Neural progenitor cell (in vitro differentiated cells): ENCODE measurements around the gene EXOC3L2. TPM values are rescaled to one million over a fixed set of nuclear protein-coding genes. Genes with fewer than 3 reads are reported as not detected.

Experiments used
- DNase-seq: peaks from one replicate; pipeline ENCODE4 v3.0.0-alpha.2; 2016; ENCODE audit warnings: low spot score
- H2AFZ ChIP-seq: fragments of 200-600 bp; sonication (generic); replicated peaks from 2 replicates; pipeline ENCODE4 v1.6.1; 2016; ENCODE audit warnings: antibody characterized with exemption
- H3F3A ChIP-seq: fragments of 200-600 bp; sonication (generic); 2 replicates; pipeline ENCODE4 v1.6.1; 2016; ENCODE audit warnings: antibody characterized with exemption, low read depth
- H3K27ac ChIP-seq: fragments of 200-600 bp; sonication (generic); 2 replicates; pipeline ENCODE4 v1.5.1; 2016; ENCODE audit warnings: mild to moderate bottlenecking
- H3K27me3 ChIP-seq: fragments of 200-600 bp; sonication (generic); 2 replicates; pipeline ENCODE4 v1.6.1; 2016; ENCODE audit warnings: mild to moderate bottlenecking, moderate library complexity
- H3K36me3 ChIP-seq: fragments of 200-600 bp; sonication (generic); 2 replicates; pipeline ENCODE4 v1.5.1; 2016
- H3K4me1 ChIP-seq: fragments of 200-600 bp; sonication (generic); 2 replicates; pipeline ENCODE4 v1.6.1; 2016; ENCODE audit warnings: mixed run types
- H3K4me2 ChIP-seq: fragments of 200-600 bp; sonication (generic); 2 replicates; pipeline ENCODE4 v1.6.1; 2016
- H3K4me3 ChIP-seq: fragments of 200-600 bp; sonication (generic); 2 replicates; pipeline ENCODE4 v1.5.1; 2016
- H3K79me2 ChIP-seq: fragments of 200-600 bp; sonication (generic); 2 replicates; pipeline ENCODE4 v1.6.1; 2016; ENCODE audit warnings: low read depth
- H3K9ac ChIP-seq: fragments of 200-600 bp; sonication (generic); 2 replicates; pipeline ENCODE4 v1.6.1; 2016
- H3K9me3 ChIP-seq: fragments of 200-600 bp; sonication (generic); 2 replicates; pipeline ENCODE4 v1.5.1; 2016; ENCODE audit warnings: low read depth
- H4K20me1 ChIP-seq: fragments of 200-600 bp; sonication (generic); 2 replicates; pipeline ENCODE4 v1.6.1; 2016; ENCODE audit warnings: low read depth
- H3K27ac Mint-ChIP-seq: 3 replicates; pipeline ENCODE4 v1.8.0; 2021; ENCODE audit warnings: mixed read lengths
- H3K27me3 Mint-ChIP-seq: 2 replicates; pipeline ENCODE4 v1.8.0; 2022; ENCODE audit warnings: low read depth, mild to moderate bottlenecking, inconsistent platforms, moderate library complexity, mixed read lengths; ENCODE audit not compliant: insufficient read depth
- H3K36me3 Mint-ChIP-seq: 3 replicates; pipeline ENCODE4 v1.8.0; 2021; ENCODE audit warnings: mixed read lengths
- H3K4me1 Mint-ChIP-seq: 3 replicates; pipeline ENCODE4 v1.8.0; 2021; ENCODE audit warnings: mixed read lengths
- H3K4me3 Mint-ChIP-seq: 3 replicates; pipeline ENCODE4 v1.8.0; 2021; ENCODE audit warnings: mild to moderate bottlenecking, moderate library complexity, mixed read lengths
- H3K9me3 Mint-ChIP-seq: 3 replicates; pipeline ENCODE4 v1.8.0; 2020; ENCODE audit warnings: mixed read lengths
- EZH2 ChIP-seq: fragments of 200-600 bp; sonication (generic); IDR thresholded peaks from 2 replicates; pipeline ENCODE4 v1.6.1; 2017; ENCODE audit warnings: antibody characterized with exemption, mild to moderate bottlenecking, moderate library complexity
- EZH2phosphoT487 ChIP-seq: fragments of 200-600 bp; sonication (generic); IDR thresholded peaks from 2 replicates; pipeline ENCODE4 v1.6.1; 2017; ENCODE audit warnings: antibody characterized with exemption
- total RNA-seq: library from RNA; depleted of rRNA; stranded (reverse); fragments of >200 nt; gene quantifications from 2 replicates; pipeline ENCODE4 v1.2.3, GENCODE V29; 2015; ENCODE audit warnings: low replicate concordance
- TF ChIP-seq, protein P1 (sequence below): fragments of 200-600 bp; sonication (generic); IDR thresholded peaks from 2 replicates; pipeline ENCODE4 v1.5.1; 2017; ENCODE audit warnings: antibody characterized with exemption, mild to moderate bottlenecking

The EXOC3L2 gene
- total RNA-seq, 1 donor from 2014 or later: not detected

DNA sequence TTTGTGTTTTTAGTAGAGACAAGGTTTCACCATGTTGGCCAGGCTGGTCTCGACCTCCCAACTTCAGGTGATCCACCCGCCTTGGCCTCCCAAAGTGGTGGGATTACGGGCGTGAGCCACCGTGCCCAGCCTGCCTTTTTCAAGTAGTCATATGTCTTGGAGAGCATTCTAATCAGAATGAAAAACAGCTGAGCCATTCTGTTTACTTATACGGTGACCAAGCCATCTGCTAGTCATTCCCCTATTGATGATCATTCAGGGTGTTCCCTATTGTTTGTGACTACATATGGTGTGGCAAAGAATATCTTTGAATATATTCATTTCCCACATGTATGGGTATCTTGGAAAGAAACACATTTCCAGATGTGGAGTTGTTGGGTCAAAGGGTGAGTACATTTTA, 49.4 kb downstream of the EXOC3L2 start:
- Histone ChIP-seq H3K9me3 (no peaks in the 10 kb centered on the region), H3K4me1 (no peaks in the 10 kb centered on the region), H4K20me1 (no peaks in the 10 kb centered on the region), H3K27me3 (peaks cover 12% of the 10 kb centered on the region), H2AFZ (no peak overlapping the region), H3K79me2 (no peaks in the 10 kb centered on the region), H3F3A (peaks cover 3% of the 10 kb centered on the region), H3K27ac (no peak overlapping the region), H3K36me3 (no peaks in the 10 kb centered on the region), H3K9ac (no peak overlapping the region), H3K4me2 (no peak overlapping the region), H3K4me3 (no peak overlapping the region)
- Mint-ChIP-seq H3K9me3 (no peaks in the 10 kb centered on the region), H3K4me3 (no peak overlapping the region), H3K4me1 (peaks cover 3% of the 10 kb centered on the region), H3K27ac (no peak overlapping the region), H3K27me3 (peaks cover 3% of the 10 kb centered on the region), H3K36me3 (no peaks in the 10 kb centered on the region)
- TF ChIP-seq EZH2: no peak
- TF ChIP-seq, protein P1, sequence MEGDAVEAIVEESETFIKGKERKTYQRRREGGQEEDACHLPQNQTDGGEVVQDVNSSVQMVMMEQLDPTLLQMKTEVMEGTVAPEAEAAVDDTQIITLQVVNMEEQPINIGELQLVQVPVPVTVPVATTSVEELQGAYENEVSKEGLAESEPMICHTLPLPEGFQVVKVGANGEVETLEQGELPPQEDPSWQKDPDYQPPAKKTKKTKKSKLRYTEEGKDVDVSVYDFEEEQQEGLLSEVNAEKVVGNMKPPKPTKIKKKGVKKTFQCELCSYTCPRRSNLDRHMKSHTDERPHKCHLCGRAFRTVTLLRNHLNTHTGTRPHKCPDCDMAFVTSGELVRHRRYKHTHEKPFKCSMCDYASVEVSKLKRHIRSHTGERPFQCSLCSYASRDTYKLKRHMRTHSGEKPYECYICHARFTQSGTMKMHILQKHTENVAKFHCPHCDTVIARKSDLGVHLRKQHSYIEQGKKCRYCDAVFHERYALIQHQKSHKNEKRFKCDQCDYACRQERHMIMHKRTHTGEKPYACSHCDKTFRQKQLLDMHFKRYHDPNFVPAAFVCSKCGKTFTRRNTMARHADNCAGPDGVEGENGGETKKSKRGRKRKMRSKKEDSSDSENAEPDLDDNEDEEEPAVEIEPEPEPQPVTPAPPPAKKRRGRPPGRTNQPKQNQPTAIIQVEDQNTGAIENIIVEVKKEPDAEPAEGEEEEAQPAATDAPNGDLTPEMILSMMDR: no peak
- TF ChIP-seq EZH2phosphoT487: no peak
- DNase-seq: no peak

DNA sequence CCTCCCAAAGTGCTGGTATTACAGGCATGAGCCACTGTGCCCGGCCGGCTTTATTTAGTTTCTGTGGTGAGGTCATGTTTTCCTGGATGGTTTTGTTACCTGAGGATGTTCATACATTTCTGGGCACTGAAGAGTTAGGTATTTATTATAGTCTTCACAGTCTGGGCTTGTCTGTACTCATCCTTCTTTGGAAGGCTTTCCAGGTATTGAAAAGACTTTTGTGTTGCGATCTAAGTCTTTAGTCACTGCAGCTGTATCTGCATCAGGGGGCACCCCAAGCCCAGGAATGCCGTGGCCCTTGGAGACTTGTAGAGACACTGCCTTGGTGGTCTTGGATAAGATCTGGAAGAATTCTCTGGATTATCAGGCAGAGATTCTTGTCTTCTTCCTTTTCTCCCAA, 53.8 kb downstream of the EXOC3L2 start:
- no peaks in the 10 kb centered on the region for H3K27me3 ChIP-seq
- Mint-ChIP-seq H3K9me3 (peaks cover 4% of the 10 kb centered on the region), H3K4me3 (no peak overlapping the region), H3K27ac (no peak overlapping the region), H3K27me3 (no peaks in the 10 kb centered on the region), H3K4me1 (peaks cover 3% of the 10 kb centered on the region), H3K36me3 (no peaks in the 10 kb centered on the region)
- H3K9me3 ChIP-seq: no peaks in the 10 kb centered on the region
- no peak overlapping the region for H2AFZ ChIP-seq
- TF ChIP-seq, protein P1: peak; percentile 22
- no peak for TF ChIP-seq EZH2
- TF ChIP-seq EZH2phosphoT487: no peak
- H3K27ac ChIP-seq: no peak overlapping the region
- H3K36me3 ChIP-seq: no peaks in the 10 kb centered on the region
- no peaks in the 10 kb centered on the region for H3K79me2 ChIP-seq
- DNase-seq: peak; percentile 40
- no peak overlapping the region for H3K9ac ChIP-seq
- no peaks in the 10 kb centered on the region for H4K20me1 ChIP-seq
- H3K4me2 ChIP-seq: no peak overlapping the region
- H3K4me3 ChIP-seq: no peak overlapping the region
- no peaks in the 10 kb centered on the region for H3K4me1 ChIP-seq
- H3F3A ChIP-seq: peaks cover 3% of the 10 kb centered on the region

DNA sequence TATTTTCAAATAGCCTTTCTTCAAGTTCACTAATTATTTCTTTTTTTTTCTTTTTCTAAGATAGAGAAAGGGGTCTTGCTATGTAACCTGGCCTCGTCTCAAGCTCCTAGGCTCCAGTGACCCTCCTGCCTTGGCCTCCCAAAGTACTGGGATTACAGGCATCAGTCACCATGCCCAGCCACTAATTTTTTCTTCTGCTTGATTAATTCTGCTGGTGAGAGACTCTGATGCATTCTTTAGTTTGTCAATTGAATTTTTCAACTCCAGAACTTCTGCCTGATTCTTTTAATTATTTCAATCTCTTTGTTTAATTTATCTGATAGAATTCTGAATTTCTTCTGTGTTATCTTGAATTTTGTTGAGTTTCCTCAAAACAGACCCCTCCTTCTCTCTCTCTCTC, 55.2 kb downstream of the EXOC3L2 start:
- TF ChIP-seq, protein P1: no peak
- TF ChIP-seq EZH2phosphoT487: no peak
- TF ChIP-seq EZH2: no peak
- no peaks in the 10 kb centered on the region for H3K4me1 ChIP-seq
- H3K9me3 ChIP-seq: no peaks in the 10 kb centered on the region
- no peak overlapping the region for H3K4me3 ChIP-seq
- peaks cover 3% of the 10 kb centered on the region for H3K4me1 Mint-ChIP-seq
- H3K4me2 ChIP-seq: no peak overlapping the region
- peaks cover 4% of the 10 kb centered on the region for H3K9me3 Mint-ChIP-seq
- DNase-seq: no peak
- no peak overlapping the region for H3K9ac ChIP-seq
- no peaks in the 10 kb centered on the region for H3K36me3 Mint-ChIP-seq
- H4K20me1 ChIP-seq: no peaks in the 10 kb centered on the region
- H3K27me3 ChIP-seq: no peaks in the 10 kb centered on the region
- H3F3A ChIP-seq: peaks cover 3% of the 10 kb centered on the region
- no peak overlapping the region for H3K27ac Mint-ChIP-seq
- H3K27ac ChIP-seq: no peak overlapping the region
- peaks cover 2% of the 10 kb centered on the region for H3K27me3 Mint-ChIP-seq
- no peaks in the 10 kb centered on the region for H3K79me2 ChIP-seq
- H3K36me3 ChIP-seq: no peaks in the 10 kb centered on the region
- no peak overlapping the region for H2AFZ ChIP-seq
- H3K4me3 Mint-ChIP-seq: no peak overlapping the region
